Endodermal cell (in vitro differentiated cells): ENCODE results near the gene IQCF5. TPM values are rescaled to one million over a fixed set of nuclear protein-coding genes. Genes with fewer than 3 reads are reported as not detected.

Source experiments
- DNase-seq: peaks from one replicate; pipeline ENCODE4 v3.0.0-alpha.2; 2017
- H3K27ac ChIP-seq: 2 replicates; pipeline ENCODE4 v1.5.1; 2013; ENCODE audit warnings: mild to moderate bottlenecking, low read depth, low read length, moderate library complexity
- H3K27me3 ChIP-seq: 2 replicates; pipeline ENCODE4 v1.6.1; 2013; ENCODE audit warnings: mild to moderate bottlenecking, low read length, moderate library complexity; ENCODE audit not compliant: insufficient read depth, control insufficient read depth, poor library complexity, severe bottlenecking
- H3K36me3 ChIP-seq: 2 replicates; pipeline ENCODE4 v1.7.0; 2013; ENCODE audit warnings: mild to moderate bottlenecking, low read length, moderate library complexity; ENCODE audit not compliant: control insufficient read depth, insufficient read depth
- H3K4me1 ChIP-seq: one replicate; pipeline ENCODE4 v1.7.0; 2013; ENCODE audit warnings: low read length; ENCODE audit not compliant: control insufficient read depth, insufficient read depth
- H3K4me3 ChIP-seq: 2 replicates; pipeline ENCODE4 v1.5.1; 2013; ENCODE audit warnings: mild to moderate bottlenecking, low read length, moderate library complexity
- H3K9ac ChIP-seq: 2 replicates; pipeline ENCODE4 v1.6.1; 2013; ENCODE audit warnings: mild to moderate bottlenecking, low read length, moderate library complexity; ENCODE audit not compliant: poor library complexity, severe bottlenecking; ENCODE audit errors: extremely low read depth
- H3K9me3 ChIP-seq: 2 replicates; pipeline ENCODE4 v1.6.1; 2013; ENCODE audit warnings: mild to moderate bottlenecking, low read length, moderate library complexity; ENCODE audit not compliant: control insufficient read depth
- H3K27ac Mint-ChIP-seq: 2 replicates; pipeline ENCODE4 v1.8.0; 2020; ENCODE audit warnings: mixed read lengths
- H3K27me3 Mint-ChIP-seq: 2 replicates; pipeline ENCODE4 v1.8.0; 2021; ENCODE audit warnings: mild to moderate bottlenecking, mixed read lengths; ENCODE audit not compliant: insufficient read depth
- H3K36me3 Mint-ChIP-seq: 2 replicates; pipeline ENCODE4 v1.8.0; 2020; ENCODE audit warnings: low read depth, mixed read lengths
- H3K4me1 Mint-ChIP-seq: 2 replicates; pipeline ENCODE4 v1.8.0; 2020; ENCODE audit warnings: mixed read lengths
- H3K4me3 Mint-ChIP-seq: 2 replicates; pipeline ENCODE4 v1.8.0; 2020; ENCODE audit warnings: mild to moderate bottlenecking, moderate library complexity, mixed read lengths
- H3K9me3 Mint-ChIP-seq: 2 replicates; pipeline ENCODE4 v1.8.0; 2020; ENCODE audit warnings: mild to moderate bottlenecking, mixed read lengths
- WGBS, 2 experiments: methylation state at CpG; one replicate each; pipeline versions ENCODE4 v1.1.5 to v1.1.7; 2013; ENCODE audit warnings: missing lambda C conversion rate in 2 of 2, mixed read lengths in 1 of 2; ENCODE audit not compliant: insufficient coverage in 1 of 2, insufficient read length in 1 of 2; 5-methylcytosine and 5-hydroxymethylcytosine counted together
- total RNA-seq, 2 donors: library from RNA; stranded (reverse); fragmentation: NEBNext Ultra II Directional in 1 of 2; extraction: Animal tissue kit (Norgen Biotek cat#: 25700) in 1 of 2; gene quantifications; 2 replicates in 1 of 2; 3 replicates in 1 of 2; pipeline ENCODE4 v1.2.1, GENCODE V29; 2021
- TF ChIP-seq, protein P1 (sequence below): fragments of 200-600 bp; sonication (generic); conservative IDR thresholded peaks from 2 replicates; pipeline ENCODE4 v1.5.0; 2021; ENCODE audit warnings: antibody characterized with exemption, mild to moderate bottlenecking

The IQCF5 gene
- total RNA-seq, 2 donors from 2014 or later: not detected

DNA sequence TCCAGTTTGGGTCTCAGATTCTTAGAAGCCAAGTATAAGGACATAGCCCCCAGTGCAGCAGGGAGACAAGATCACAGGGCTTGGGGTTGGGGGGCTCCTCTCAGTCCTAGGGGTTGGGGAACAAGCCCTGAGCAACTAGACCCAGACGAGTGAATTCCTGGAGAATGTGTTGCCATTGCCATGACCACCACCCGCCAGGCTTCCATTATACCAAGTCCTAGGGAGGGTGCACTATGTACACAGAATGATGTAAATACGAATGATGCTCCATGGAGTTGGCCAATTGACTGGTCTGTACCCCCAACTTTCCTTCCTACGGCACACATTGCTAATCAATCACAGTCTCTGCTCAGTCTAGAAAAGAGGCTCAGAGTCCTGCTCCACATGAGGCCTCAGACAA lies 19.0 kb upstream of the IQCF5 start:
- H3K36me3 ChIP-seq: no peaks in the 10 kb centered on the region
- DNase-seq: no peak
- H3K9me3 Mint-ChIP-seq: peaks cover 11% of the 10 kb centered on the region
- no peaks in the 10 kb centered on the region for H3K27me3 Mint-ChIP-seq
- H3K4me3 Mint-ChIP-seq: no peak overlapping the region
- H3K9ac ChIP-seq: no peak overlapping the region
- TF ChIP-seq, protein P1, sequence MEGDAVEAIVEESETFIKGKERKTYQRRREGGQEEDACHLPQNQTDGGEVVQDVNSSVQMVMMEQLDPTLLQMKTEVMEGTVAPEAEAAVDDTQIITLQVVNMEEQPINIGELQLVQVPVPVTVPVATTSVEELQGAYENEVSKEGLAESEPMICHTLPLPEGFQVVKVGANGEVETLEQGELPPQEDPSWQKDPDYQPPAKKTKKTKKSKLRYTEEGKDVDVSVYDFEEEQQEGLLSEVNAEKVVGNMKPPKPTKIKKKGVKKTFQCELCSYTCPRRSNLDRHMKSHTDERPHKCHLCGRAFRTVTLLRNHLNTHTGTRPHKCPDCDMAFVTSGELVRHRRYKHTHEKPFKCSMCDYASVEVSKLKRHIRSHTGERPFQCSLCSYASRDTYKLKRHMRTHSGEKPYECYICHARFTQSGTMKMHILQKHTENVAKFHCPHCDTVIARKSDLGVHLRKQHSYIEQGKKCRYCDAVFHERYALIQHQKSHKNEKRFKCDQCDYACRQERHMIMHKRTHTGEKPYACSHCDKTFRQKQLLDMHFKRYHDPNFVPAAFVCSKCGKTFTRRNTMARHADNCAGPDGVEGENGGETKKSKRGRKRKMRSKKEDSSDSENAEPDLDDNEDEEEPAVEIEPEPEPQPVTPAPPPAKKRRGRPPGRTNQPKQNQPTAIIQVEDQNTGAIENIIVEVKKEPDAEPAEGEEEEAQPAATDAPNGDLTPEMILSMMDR: no peak
- H3K27ac ChIP-seq: no peak overlapping the region
- H3K27me3 ChIP-seq: no peaks in the 10 kb centered on the region
- H3K4me1 Mint-ChIP-seq: peaks cover 45% of the 10 kb centered on the region
- H3K9me3 ChIP-seq: peaks cover 20% of the 10 kb centered on the region
- peaks cover 9% of the 10 kb centered on the region for H3K4me1 ChIP-seq
- H3K27ac Mint-ChIP-seq: no peak overlapping the region
- H3K4me3 ChIP-seq: no peak overlapping the region
- 90 to 93% methylated on average over 2 to 4 of the region's 4 CpGs for WGBS, 2 experiments
- H3K36me3 Mint-ChIP-seq: peaks cover 5% of the 10 kb centered on the region

- Histone ChIP-seq H3K4me3 (no peak overlapping the region), H3K36me3 (no peaks in the 10 kb centered on the region), H3K27me3 (no peaks in the 10 kb centered on the region), H3K9ac (no peak overlapping the region), H3K9me3 (peaks cover 5% of the 10 kb centered on the region), H3K4me1 (peaks cover 9% of the 10 kb centered on the region), H3K27ac (no peak overlapping the region)
- no peaks in the 10 kb centered on the region for H3K9me3 Mint-ChIP-seq
- no peak overlapping the region for H3K4me3 Mint-ChIP-seq
- TF ChIP-seq, protein P1: no peak
- H3K27ac Mint-ChIP-seq: no peak overlapping the region
- 92 to 94% methylated on average over 6 to 7 of the region's 7 CpGs for WGBS, 2 experiments
- H3K36me3 Mint-ChIP-seq: no peaks in the 10 kb centered on the region
- H3K4me1 Mint-ChIP-seq: peaks cover 21% of the 10 kb centered on the region
- no peak for DNase-seq
- no peaks in the 10 kb centered on the region for H3K27me3 Mint-ChIP-seq
These were observed 16.0 kb upstream of the IQCF5 start for GRCh38 chr3:51891242-51892039.

- Histone ChIP-seq H3K4me3 (no peak overlapping the region), H3K27ac (no peak overlapping the region), H3K36me3 (no peaks in the 10 kb centered on the region), H3K9me3 (peaks cover 18% of the 10 kb centered on the region), H3K9ac (no peak overlapping the region), H3K27me3 (no peaks in the 10 kb centered on the region), H3K4me1 (peaks cover 9% of the 10 kb centered on the region)
- no peaks in the 10 kb centered on the region for H3K27me3 Mint-ChIP-seq
- DNase-seq: no peak
- no peak overlapping the region for H3K27ac Mint-ChIP-seq
- TF ChIP-seq, protein P1: no peak
- H3K4me3 Mint-ChIP-seq: no peak overlapping the region
- peaks cover 19% of the 10 kb centered on the region for H3K4me1 Mint-ChIP-seq
- 97 to 99% methylated on average over 9 to 12 of the region's 12 CpGs for WGBS, 2 experiments
- peaks cover 2% of the 10 kb centered on the region for H3K9me3 Mint-ChIP-seq
- no peaks in the 10 kb centered on the region for H3K36me3 Mint-ChIP-seq
These were observed 13.2 kb upstream of the IQCF5 start for GRCh38 chr3:51888463-51889105.
